ENCODE results near the gene NAV3. TPM values are rescaled to one million over a fixed set of nuclear protein-coding genes. Genes with fewer than 3 reads are reported as not detected.
"Not testable (repeated sequence)": the region's sequence is repeated elsewhere in the genome, so short reads cannot be mapped to it uniquely, and the experiment has no call there.

NAV3 gene
- total RNA-seq, 1 donor from 2014 or later = 8.1 TPM

DNA sequence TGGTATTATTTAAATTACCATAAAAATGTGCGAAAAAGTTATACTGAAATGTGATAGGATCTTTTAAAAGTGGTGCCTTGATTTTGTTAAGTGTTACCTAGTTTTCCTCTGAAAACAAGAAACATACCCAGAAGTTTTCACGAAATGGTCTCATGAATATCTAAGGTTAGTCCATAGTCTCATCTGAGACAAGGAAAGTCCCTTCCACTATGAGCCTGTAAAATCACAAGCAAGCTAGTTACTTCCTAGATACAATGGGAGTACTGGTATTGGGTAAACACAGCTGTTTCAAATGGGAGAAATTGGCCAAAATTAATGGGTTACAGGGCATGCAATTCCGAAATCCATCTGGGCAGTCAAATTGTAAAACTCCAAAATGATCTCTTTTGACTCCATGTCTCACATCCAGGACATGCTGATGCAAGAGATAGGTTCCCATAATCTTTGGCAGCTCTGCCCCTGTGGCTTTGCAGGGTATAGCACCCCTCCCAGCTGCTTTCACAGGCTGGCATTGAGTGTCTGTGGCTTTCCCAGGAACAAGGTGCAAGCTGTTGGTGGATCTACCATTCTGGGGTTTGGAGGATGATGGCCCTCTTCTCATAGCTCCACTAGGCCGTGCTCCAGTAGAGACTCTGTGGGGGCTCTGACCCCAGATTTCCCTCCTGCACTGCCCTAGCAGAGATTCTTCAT is 271.4 kb downstream of the NAV3 start:
- Mint-ChIP-seq H3K27ac (ENCODE audit: unreplicated experiment) (no peak overlapping the region), H3K4me1 (ENCODE audit: unreplicated experiment) (peaks cover 3% of the 10 kb centered on the region), H3K27me3 (ENCODE audit: unreplicated experiment) (no peaks in the 10 kb centered on the region), H3K4me3 (ENCODE audit: unreplicated experiment) (no peak overlapping the region), H3K9me3 (ENCODE audit: unreplicated experiment) (no peaks in the 10 kb centered on the region), H3K36me3 (ENCODE audit: unreplicated experiment) (no peaks in the 10 kb centered on the region)
- no peak for DNase-seq (ENCODE audit: extremely low spot score, unreplicated experiment)
- TF ChIP-seq, protein P1, sequence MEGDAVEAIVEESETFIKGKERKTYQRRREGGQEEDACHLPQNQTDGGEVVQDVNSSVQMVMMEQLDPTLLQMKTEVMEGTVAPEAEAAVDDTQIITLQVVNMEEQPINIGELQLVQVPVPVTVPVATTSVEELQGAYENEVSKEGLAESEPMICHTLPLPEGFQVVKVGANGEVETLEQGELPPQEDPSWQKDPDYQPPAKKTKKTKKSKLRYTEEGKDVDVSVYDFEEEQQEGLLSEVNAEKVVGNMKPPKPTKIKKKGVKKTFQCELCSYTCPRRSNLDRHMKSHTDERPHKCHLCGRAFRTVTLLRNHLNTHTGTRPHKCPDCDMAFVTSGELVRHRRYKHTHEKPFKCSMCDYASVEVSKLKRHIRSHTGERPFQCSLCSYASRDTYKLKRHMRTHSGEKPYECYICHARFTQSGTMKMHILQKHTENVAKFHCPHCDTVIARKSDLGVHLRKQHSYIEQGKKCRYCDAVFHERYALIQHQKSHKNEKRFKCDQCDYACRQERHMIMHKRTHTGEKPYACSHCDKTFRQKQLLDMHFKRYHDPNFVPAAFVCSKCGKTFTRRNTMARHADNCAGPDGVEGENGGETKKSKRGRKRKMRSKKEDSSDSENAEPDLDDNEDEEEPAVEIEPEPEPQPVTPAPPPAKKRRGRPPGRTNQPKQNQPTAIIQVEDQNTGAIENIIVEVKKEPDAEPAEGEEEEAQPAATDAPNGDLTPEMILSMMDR (IDR thresholded peaks at IDR 0.05) = no peak

DNA sequence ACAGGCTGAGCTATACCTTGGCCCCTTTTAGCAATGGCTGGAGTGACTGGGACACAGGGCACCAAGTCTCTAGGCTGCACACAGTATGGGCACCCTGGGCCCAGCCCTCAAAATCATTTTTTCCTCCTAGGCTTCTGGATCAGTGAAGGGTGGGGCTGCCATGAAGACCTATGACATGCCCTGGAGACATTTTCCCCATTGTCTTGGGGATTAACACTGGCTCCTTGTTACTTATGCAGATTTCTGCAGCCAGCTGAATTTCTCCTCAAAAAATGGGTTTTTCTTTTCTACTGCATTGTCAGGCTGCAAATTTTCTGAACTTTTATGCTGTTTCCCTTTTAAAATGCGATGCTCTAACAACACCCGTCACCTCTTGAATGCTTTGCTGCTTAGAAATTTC is 272.1 kb downstream of the NAV3 start:
- H3K27me3 Mint-ChIP-seq (ENCODE audit: unreplicated experiment); H3K27ac Mint-ChIP-seq (ENCODE audit: unreplicated experiment); DNase-seq (ENCODE audit: extremely low spot score, unreplicated experiment); H3K4me3 Mint-ChIP-seq (ENCODE audit: unreplicated experiment); H3K36me3 Mint-ChIP-seq (ENCODE audit: unreplicated experiment); H3K4me1 Mint-ChIP-seq (ENCODE audit: unreplicated experiment); H3K9me3 Mint-ChIP-seq (ENCODE audit: unreplicated experiment): not testable (repeated sequence)

GRCh38 chr12:78115889-78116288 is 285.2 kb downstream of the NAV3 start:
- no peak for DNase-seq (ENCODE audit: extremely low spot score, unreplicated experiment)
- Mint-ChIP-seq H3K27me3 (ENCODE audit: unreplicated experiment) (no peaks in the 10 kb centered on the region), H3K36me3 (ENCODE audit: unreplicated experiment) (peaks cover 3% of the 10 kb centered on the region), H3K9me3 (ENCODE audit: unreplicated experiment) (peaks cover 20% of the 10 kb centered on the region), H3K4me3 (ENCODE audit: unreplicated experiment) (no peak overlapping the region), H3K4me1 (ENCODE audit: unreplicated experiment) (peaks cover 5% of the 10 kb centered on the region), H3K27ac (ENCODE audit: unreplicated experiment) (no peak overlapping the region)
- TF ChIP-seq, protein P1 (IDR thresholded peaks at IDR 0.05) = no peak

- Mint-ChIP-seq H3K36me3 (ENCODE audit: unreplicated experiment) (peaks cover 3% of the 10 kb centered on the region), H3K9me3 (ENCODE audit: unreplicated experiment) (peaks cover 15% of the 10 kb centered on the region), H3K4me3 (ENCODE audit: unreplicated experiment) (no peak overlapping the region), H3K4me1 (ENCODE audit: unreplicated experiment) (peaks cover 5% of the 10 kb centered on the region), H3K27ac (ENCODE audit: unreplicated experiment) (no peak overlapping the region), H3K27me3 (ENCODE audit: unreplicated experiment) (no peaks in the 10 kb centered on the region)
- TF ChIP-seq, protein P1 (IDR thresholded peaks at IDR 0.05) = no peak
- DNase-seq (ENCODE audit: extremely low spot score, unreplicated experiment) = no peak
These were observed 287.3 kb downstream of the NAV3 start for GRCh38 chr12:78118036-78118435.

DNA sequence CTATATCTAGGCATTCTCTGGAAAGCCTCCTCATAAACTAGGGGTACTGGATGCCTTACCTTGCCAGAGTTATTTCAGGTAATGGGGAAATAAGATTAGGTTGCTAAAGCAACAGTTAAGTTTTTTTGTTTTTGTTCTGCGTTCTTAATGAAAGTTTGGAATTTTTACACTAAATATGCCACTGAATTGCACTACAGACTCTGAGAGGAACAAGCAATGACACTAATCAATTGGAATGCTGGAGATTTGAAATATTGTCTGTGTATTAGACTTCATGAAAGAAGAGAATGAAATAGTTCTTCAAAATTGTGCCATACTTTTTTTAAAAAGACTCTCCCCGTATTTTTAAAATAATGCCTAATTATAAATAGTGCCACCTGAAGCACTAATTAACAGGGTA is 287.8 kb downstream of the NAV3 start:
- TF ChIP-seq, protein P1 (IDR thresholded peaks at IDR 0.05) = no peak
- Mint-ChIP-seq H3K36me3 (ENCODE audit: unreplicated experiment) (peaks cover 3% of the 10 kb centered on the region), H3K9me3 (ENCODE audit: unreplicated experiment) (peaks cover 10% of the 10 kb centered on the region), H3K27me3 (ENCODE audit: unreplicated experiment) (no peaks in the 10 kb centered on the region), H3K4me3 (ENCODE audit: unreplicated experiment) (no peak overlapping the region), H3K27ac (ENCODE audit: unreplicated experiment) (no peak overlapping the region), H3K4me1 (ENCODE audit: unreplicated experiment) (peaks cover 5% of the 10 kb centered on the region)
- no peak for DNase-seq (ENCODE audit: extremely low spot score, unreplicated experiment)
